GM19463 (cell line): ENCODE results near the gene RAB8B.

Source experiments
- ATAC-seq: cut with Tn5 transposase; IDR thresholded peaks from one replicate; pipeline ENCODE4 v1.9.1; 2021; ENCODE audit warnings: mild to moderate bottlenecking, moderate library complexity; ENCODE audit not compliant: unreplicated experiment

Gene RAB8B

GRCh38 chr15:63181648-63182047, 7.8 kb upstream of the RAB8B start:
- no peak for ATAC-seq

DNA sequence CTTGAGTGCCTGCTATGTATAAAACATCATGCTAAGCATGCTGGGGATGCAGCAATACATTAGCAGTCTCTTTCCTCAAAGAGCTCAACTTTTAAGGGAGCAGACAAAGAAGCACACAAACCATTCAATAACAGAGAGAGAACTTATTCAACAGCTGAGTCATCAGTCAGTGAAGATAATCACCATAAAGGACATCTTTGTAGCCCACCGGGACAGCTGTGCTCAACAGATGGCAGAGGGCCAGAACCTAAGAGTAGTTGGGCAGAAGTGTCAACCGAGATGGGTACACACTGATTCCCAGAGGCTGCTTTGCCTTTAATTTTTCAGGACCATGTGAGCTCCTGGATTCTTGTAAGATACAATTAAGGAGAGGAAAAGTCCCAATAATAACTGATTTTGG, 4.2 kb upstream of the RAB8B start:
- ATAC-seq, result no peak

GRCh38 chr15:63186065-63186464, 3.3 kb upstream of the RAB8B start:
- ATAC-seq, result no peak

GRCh38 chr15:63187589-63188226, 1.7 kb upstream of the RAB8B start:
- ATAC-seq, result no peak

- ATAC-seq, result no peak
These were observed 1.0 kb upstream of the RAB8B start for GRCh38 chr15:63188247-63188925.

- no peak for ATAC-seq
These were observed 749 bp downstream of the RAB8B start for GRCh38 chr15:63189941-63190768.

DNA sequence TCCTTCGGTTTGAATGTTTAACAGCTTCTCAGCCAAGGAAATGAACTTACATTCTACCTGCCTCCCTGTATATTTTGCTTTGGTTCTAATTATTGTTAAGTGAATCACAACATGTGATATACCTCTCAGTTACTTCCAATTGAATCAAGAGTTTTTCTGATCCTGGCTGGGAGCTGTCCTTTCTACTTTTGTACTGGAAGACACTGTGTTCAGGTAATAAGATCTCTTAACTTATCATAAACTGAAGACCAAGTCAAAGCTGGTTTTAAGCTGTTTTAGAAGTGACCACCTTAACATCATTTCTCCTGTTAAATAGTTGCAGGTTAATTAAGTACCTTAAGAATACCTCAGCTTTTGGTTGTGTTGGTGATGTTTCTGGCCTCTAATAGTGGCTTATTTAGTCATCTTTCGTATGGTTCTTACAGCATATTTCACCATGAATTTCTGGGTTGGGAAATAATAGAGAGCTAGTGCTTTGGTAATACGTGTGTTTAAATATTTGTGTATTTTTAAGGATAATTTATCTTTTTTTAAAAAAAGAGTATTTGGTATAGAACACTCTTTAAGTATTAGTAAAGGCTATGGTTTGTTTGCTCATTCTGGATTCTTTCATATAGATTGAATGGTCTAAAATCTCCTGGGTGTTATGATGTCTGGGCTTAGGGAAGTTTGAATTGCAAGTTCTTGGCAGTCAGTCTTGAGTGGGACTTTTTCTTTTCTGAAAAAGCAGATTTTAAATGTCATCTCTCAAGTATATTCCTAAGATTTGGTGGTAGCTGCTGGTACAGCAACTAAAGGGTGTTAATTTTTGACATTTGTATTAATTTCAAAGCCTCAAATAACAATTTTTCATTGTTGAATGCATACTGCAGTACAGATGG, 1.6 kb downstream of the RAB8B start:
- no peak for ATAC-seq

- peak; percentile 44 for ATAC-seq
These were observed 2.7 kb downstream of the RAB8B start for GRCh38 chr15:63191895-63192618.

DNA sequence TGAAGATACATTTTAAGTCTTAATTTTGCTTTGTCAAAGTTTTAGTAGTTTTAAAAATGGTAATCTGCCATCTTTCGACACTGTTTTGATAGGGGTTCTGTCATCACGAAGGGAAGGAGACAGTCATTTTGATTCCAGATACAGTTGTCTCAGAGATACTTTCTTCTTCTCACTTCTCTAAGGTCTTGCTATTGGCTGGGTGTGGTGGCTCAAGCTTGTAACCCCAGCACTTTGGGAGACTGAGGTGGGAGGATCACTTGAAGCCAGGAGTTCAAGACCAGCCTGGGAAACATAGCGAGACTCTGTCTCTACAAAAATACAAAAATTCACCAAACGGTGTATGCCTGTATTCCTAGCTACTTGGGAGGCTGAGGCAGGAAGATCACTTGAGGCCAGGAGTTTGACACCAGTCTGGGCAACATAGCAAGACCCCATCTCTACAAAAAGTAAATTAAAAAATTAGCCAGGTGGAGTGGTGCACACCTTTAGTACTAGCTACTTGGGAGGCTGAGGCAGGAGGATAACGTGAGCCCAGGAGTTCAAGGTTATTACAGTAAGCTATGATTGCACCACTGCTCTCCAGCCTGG, 3.3 kb downstream of the RAB8B start:
- ATAC-seq, result no peak

DNA sequence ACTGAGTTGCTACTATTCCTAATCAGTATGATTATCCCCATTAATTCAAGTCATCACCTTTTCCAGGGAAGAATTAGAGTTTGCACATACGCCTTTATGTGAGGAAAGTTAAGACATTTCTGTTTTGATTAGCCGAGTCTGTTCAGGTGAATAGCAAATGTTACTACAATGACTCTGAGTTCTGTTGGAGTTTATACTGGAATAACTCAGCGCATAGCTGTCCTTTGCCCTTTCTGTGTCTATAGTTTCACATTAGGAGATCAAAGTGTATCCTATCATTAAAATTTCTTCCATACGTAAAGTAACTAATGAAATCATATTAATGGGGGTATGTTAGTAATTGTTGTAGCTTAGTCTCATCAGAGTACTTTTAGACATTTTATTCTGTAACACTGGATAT, 4.9 kb downstream of the RAB8B start:
- no peak for ATAC-seq

DNA sequence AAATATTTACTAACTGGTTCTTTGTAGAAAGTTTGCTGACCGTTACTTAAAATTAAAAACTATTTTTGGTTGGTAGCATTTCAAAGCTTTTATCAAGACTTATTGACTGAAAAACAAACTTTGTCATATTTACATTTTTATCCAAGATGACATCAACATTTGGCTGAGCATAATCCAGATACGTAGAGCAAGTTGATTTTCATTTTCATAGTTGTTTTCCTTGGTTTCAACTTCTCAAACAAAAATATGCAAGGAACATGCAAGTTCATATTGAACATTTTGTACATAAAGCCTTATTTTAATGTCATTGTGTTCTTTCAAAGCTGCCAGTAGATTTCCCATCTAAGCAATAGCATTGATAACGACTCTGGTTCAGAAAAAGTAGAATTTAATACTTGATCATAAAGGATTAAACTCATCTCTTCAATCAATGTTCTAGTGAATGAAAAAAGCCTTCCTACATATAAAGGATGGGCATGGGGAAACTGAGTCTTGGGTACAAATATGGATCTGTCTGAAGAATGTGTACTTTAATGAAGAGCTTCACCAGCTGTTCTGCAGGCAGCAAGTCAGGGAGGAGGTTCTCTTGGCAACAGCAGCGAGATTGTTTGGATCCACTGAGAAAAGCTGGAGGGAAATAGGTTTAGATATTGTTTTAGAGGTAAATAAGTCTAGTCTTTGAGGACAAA, 5.6 kb downstream of the RAB8B start:
- ATAC-seq, result no peak

DNA sequence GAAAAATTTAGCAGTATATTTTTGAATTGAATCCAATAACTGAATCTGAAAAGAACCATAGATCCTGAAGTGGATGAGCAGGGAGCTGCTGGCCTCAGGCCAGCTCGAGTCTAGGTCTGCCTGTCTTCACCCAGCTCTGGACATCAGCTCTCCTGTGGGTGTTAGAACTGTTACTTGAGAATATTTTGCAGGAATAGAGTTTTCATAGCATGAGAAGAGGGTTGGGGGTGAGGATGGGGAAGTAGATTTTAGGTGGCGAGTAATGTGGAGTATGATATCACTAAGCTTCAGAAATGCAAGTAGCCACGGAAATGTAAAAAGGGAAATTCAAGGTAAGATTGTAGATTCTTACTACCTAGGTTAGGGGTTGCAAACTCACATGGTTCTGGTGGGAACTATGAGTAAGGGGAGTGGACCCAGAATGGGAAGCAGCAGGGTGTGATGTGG, 6.2 kb downstream of the RAB8B start:
- no peak for ATAC-seq

GRCh38 chr15:63196842-63197241, 7.4 kb downstream of the RAB8B start:
- ATAC-seq, result no peak

- no peak for ATAC-seq
These were observed 8.2 kb downstream of the RAB8B start for GRCh38 chr15:63197626-63198025.

- ATAC-seq, result no peak
These were observed 9.2 kb downstream of the RAB8B start for GRCh38 chr15:63198371-63199250.

GRCh38 chr15:63200464-63201249, 11.3 kb downstream of the RAB8B start:
- ATAC-seq, result no peak

DNA sequence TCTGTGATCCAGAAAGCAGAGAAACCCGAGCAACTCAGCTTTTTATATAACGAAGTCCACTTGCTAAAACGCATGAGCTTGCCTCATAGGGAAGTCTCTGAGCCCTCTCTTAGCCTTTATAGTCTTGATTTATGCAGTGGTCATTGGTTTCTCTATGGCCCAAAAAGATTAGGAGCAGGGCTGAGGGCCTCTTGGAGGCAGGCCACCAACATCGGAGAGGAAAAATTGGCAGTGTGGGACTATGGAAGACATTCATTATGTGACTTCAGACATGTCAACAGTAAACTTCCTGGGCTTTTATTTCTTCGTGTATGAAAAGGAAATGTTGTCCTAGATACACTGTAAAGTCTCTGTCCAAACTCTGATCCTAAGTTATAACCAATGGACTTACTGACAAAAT, 13.5 kb downstream of the RAB8B start:
- ATAC-seq, result no peak
